ENCODE data around the gene SLC38A5.

DNA sequence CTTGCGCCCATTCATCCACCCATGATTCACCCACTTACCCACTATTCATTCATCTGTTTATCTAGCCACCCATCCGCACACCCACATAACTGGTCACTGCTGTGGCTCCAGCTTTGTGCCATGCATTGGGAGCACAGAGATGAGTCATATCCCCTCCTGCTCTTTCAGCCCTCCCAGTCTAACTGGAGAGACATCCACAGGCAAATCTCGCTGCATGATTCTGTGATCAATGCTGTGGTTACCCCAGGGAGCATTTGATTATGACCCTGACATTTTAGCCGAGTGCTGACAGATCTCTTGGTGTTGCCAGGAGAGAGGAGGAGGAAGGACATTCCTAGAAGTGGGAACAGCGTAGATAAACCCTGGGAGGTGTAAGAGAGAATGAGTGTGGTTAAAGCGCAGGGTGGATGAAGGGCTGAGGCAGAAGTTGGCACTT lies 28.3 kb upstream of the SLC38A5 start:
- no peak for TF ChIP-seq POLR2A (IDR thresholded peaks at IDR 0.05)
- TF ChIP-seq, protein P1, sequence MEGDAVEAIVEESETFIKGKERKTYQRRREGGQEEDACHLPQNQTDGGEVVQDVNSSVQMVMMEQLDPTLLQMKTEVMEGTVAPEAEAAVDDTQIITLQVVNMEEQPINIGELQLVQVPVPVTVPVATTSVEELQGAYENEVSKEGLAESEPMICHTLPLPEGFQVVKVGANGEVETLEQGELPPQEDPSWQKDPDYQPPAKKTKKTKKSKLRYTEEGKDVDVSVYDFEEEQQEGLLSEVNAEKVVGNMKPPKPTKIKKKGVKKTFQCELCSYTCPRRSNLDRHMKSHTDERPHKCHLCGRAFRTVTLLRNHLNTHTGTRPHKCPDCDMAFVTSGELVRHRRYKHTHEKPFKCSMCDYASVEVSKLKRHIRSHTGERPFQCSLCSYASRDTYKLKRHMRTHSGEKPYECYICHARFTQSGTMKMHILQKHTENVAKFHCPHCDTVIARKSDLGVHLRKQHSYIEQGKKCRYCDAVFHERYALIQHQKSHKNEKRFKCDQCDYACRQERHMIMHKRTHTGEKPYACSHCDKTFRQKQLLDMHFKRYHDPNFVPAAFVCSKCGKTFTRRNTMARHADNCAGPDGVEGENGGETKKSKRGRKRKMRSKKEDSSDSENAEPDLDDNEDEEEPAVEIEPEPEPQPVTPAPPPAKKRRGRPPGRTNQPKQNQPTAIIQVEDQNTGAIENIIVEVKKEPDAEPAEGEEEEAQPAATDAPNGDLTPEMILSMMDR (IDR thresholded peaks at IDR 0.05): no peak

Measured in lower leg skin (tissue), 3 donors.